LNCAP (cell line): ENCODE data around the gene FBXO45.

ENCODE experiments used
- CTCF ChIP-seq: fragments of 450-650 bp; IDR thresholded peaks from 2 replicates; pipeline ENCODE4 v1.5.1; 2017; ENCODE audit warnings: mild to moderate bottlenecking

Gene FBXO45

GRCh38 chr3:196569003-196569516, 600 bp downstream of the FBXO45 start:
- TF ChIP-seq CTCF = no peak

GRCh38 chr3:196572389-196572788, 3.9 kb downstream of the FBXO45 start:
- no peak for TF ChIP-seq CTCF

- no peak for TF ChIP-seq CTCF
These were observed 16.7 kb downstream of the FBXO45 start for GRCh38 chr3:196585044-196585757.

- no peak for TF ChIP-seq CTCF
These were observed 21.8 kb downstream of the FBXO45 start for GRCh38 chr3:196590279-196590678.

- TF ChIP-seq CTCF = no peak
These were observed 27.9 kb downstream of the FBXO45 start for GRCh38 chr3:196596355-196596754.

GRCh38 chr3:196599734-196600128, 31.3 kb downstream of the FBXO45 start:
- TF ChIP-seq CTCF = no peak

- no peak for TF ChIP-seq CTCF
These were observed 31.9 kb downstream of the FBXO45 start for GRCh38 chr3:196600359-196600758.

- no peak for TF ChIP-seq CTCF
These were observed 34.2 kb downstream of the FBXO45 start for GRCh38 chr3:196602673-196603072.
